HG02642 (cell line): ENCODE measurements around the gene PRDM16.

Experiments used
- ATAC-seq: cut with Tn5 transposase; IDR thresholded peaks from one replicate; pipeline ENCODE4 v1.9.1; 2021; ENCODE audit warnings: mild to moderate bottlenecking; ENCODE audit not compliant: unreplicated experiment, poor library complexity

Gene PRDM16

GRCh38 chr1:3096345-3096744 lies 27.3 kb downstream of the PRDM16 start:
- ATAC-seq = no peak

DNA sequence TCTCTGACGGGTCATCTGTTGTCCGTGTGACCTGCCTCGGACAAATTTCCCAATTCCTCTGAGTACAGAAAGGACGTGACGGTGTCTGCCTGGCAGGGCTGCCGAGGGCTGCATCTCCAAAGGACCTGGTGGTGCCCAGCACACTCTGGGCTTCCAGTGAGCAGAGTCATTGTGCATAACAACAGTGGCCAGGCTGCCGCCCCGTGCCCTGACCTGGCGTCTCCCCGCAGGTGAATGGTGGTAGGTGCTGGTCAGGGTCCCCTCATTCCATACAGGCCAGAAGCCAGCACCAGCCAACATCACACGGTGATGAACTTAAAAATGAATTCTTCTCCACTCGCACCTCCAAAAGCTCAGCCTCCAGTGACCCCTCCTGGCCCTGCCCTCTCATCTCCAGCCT lies 28.2 kb downstream of the PRDM16 start:
- no peak for ATAC-seq

GRCh38 chr1:3097861-3098260 lies 28.9 kb downstream of the PRDM16 start:
- no peak for ATAC-seq

DNA sequence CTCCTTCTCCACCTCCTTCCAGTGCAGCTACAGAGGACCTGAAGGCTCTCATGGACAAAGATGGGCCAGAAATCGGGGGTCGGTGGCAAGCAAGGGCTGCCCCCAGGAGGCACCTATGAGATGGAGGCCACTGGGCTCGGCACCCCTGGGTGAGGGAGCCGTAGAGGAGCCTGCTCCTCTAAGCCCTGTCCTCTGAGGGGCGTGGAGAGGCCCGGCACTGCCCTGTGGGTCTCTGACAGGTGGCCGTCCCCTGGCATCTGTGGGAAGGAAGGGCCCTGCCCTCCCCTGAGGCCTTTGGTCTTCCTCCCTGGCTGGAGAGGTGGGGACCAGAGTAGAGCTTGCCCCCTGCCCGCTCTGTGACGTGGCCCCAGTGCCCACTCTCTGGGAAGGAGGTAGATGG lies 30.9 kb downstream of the PRDM16 start:
- ATAC-seq = no peak

- no peak for ATAC-seq
Observed at GRCh38 chr1:3101124-3101939, 32.3 kb downstream of the PRDM16 start.

DNA sequence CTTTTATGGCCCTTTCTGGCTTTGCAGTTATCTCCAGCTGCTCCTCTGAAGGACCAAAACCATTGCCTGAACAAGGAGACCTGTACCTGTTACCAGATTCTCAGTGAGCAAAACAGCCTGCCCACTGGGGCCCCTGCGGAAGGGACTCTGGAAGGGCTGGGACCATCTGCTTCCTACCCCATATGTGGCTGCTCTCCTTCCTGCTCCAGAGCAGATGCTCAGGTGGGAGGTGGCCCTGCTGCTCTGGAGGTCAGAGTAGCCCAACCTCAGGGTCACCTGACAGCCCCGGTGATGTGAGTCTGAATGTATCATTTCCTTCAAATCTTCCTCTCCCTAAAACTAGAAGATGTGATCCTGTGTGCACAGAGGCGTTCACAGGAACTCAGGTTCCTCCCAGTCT lies 33.6 kb downstream of the PRDM16 start:
- no peak for ATAC-seq

GRCh38 chr1:3103967-3104677 lies 35.1 kb downstream of the PRDM16 start:
- ATAC-seq = no peak

- ATAC-seq = no peak
Observed at GRCh38 chr1:3105167-3105863, 36.3 kb downstream of the PRDM16 start.

- no peak for ATAC-seq
Observed at GRCh38 chr1:3106216-3106615, 37.2 kb downstream of the PRDM16 start.

DNA sequence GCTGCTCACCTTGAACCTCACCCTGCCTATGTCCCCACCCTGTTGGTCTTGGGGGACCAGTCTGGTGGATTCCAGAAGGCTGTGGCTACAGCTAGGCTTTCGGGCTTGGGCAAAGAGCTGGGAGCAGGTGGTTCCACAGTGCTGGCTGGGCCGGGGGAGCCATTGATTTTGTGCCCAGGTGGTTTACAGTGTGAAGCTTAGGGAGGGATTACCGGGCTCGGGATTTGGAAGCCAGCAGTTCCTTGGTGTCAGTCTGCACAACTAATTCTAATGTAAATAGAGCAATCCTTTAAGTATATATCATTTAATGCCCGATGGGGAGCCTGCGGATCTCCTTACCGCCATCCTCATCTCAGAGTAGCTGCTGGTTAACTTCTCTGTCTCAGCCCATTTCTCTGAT lies 38.2 kb downstream of the PRDM16 start:
- ATAC-seq = no peak

GRCh38 chr1:3109355-3109754 lies 40.4 kb downstream of the PRDM16 start:
- no peak for ATAC-seq

DNA sequence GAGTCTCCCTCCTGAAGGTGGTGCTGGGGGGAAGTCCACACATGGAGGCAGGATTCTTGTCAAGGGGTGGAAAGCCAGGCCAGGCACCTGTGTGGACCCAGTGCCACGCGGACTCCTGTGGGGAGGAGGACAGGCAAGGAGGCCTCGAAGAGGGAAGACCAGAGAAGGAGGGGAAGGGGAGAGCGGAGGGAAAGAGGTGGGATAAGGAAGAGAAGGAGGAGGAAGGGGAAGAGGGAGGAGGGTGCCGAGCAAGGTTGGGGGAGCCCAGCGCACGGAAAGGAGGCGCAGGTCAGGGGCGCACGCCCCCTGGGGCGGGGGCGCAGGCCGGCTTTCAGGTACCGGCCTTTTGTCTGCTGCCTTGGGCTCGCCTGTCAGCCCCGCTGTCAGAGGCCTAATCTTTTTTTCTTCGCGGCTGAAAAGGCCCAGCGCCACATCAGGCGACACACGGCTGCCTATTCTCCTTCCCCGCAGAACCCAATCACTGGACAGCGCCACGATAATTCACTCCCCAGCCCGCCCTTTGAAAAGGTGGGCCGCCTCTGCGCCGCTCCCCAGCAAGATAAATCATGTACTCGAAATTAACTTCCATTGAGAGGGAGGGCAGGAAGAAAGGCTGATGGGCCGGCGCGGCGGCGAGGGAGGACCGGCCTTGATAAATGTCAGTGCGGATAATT lies 42.5 kb downstream of the PRDM16 start:
- no peak for ATAC-seq

DNA sequence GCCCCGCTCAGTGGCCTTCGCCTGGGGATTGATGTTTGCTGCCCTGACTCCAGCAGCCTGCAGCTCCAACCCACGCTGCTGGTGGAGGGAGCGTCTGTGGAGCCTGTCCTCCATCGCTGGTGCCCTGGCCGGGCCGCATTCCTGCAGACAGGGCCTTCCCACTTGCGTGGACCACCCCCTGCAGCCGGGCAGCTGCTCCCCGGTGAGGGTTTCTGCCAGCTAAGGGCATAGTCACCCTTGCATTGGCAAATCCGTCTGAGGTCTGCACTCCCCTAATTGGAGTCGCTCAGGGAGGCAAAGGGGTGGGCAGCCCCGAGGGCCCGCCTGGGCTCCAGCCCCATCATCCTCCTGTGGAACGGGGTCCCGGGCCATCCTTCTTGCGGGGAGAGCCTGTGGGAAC lies 43.5 kb downstream of the PRDM16 start:
- no peak for ATAC-seq

DNA sequence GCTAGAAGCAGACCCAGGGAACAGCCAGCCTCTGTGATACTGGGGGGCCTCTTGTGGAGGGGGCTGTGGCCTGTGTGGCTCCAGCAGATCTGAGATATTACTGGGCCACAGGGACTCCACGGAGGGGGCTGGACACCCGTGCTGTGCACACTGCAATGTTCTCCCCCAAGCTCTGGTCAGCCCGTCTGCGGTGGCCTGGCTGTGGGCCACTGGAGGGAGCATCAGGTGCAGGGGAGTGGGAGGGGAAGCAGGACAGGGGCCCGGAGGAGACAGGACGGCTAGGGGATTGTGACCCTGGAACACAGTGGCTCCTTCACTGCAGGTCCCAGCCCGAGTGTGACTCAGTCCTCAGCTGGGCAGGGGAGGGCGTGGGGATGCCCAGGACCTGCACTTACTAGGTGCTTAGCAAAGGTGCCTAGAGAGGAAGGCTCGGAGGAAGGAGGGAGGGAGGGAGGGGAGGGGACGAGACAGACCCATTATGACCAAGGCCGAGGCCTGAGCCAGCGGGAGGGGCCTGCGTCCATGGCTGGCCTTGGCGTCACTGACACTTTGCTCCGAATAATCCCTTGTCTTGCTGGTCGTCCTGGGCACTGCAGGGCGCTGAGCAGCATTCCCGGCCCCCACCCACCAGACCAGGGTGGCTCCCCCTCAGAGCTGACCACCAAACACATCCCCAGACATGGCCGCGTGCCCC lies 44.2 kb downstream of the PRDM16 start:
- ATAC-seq = no peak

- no peak for ATAC-seq
Observed at GRCh38 chr1:3113741-3114056, 44.7 kb downstream of the PRDM16 start.

- ATAC-seq = no peak
Observed at GRCh38 chr1:3114131-3114744, 45.2 kb downstream of the PRDM16 start.

DNA sequence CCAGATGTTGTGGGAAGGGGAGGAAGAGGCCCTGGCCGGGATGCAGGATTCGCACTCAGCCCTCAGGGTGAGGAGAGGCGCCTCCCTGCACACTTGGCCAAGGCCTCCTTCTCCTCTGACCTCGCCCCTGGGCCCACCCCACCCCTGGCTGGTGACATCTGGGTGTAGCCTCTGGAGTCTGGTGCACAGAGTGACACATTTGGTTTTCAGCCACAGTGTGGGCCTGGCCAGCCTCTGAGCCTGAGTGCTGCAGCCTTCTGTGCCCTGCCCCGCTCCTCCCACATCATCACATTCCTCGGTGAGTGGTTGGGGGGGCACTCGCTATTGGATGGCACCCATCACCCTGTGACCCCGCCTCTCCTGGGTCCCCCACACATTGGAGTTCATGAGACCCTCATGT lies 45.8 kb downstream of the PRDM16 start:
- ATAC-seq = no peak

- ATAC-seq = no peak
Observed at GRCh38 chr1:3115275-3116149, 46.5 kb downstream of the PRDM16 start.

DNA sequence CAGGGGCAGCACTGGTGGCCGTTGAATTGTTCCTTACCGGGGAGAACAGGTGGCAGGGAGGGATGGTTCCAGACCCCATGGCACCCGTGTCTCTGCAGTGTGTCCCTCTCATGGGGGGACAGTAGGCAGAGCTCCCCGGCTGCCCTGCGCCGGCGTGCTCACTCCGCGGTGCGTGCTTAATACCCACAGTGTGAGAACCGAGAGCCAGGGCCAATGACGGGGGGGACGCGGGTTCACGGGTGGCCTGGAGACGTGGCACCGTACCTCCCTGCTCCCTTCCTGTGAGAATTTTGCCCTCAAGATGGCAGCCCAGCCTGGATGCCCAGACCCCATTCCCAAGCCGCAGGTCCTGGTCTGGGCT lies 47.1 kb downstream of the PRDM16 start:
- no peak for ATAC-seq
